ENCODE results near the gene BEND2. TPM values are rescaled to one million over a fixed set of nuclear protein-coding genes. Genes with fewer than 3 reads are reported as not detected.

Gene BEND2
- total and polyA plus RNA-seq, 2 experiments from 2014 or later, result not detected

GRCh38 chrX:18146009-18146408 is 74.7 kb downstream of the BEND2 start:
- Histone ChIP-seq H3K4me1 (ENCODE audit: insufficient read depth) (no peaks in the 10 kb centered on the region), H3K27ac (no peak overlapping the region), H3K9me3 (ENCODE audit: low read depth) (no peaks in the 10 kb centered on the region), H3K4me3 (no peak overlapping the region), H3K9me2 (replicated peaks; ENCODE audit: insufficient read depth) (no peaks in the 10 kb centered on the region), H3K36me3 (replicated peaks; ENCODE audit: insufficient read depth, low read depth) (no peaks in the 10 kb centered on the region), H3K4me2 (no peak overlapping the region), H4K20me1 (ENCODE audit: insufficient read depth, poor library complexity, severe bottlenecking) (no peaks in the 10 kb centered on the region), H3K79me2 (no peaks in the 10 kb centered on the region), H2AFZ (no peak overlapping the region), H3K27me3 (no peaks in the 10 kb centered on the region)
- 71% methylated on average over 2 of the region's 2 CpGs for WGBS (ENCODE audit: low lambda C conversion rate, missing lambda C conversion rate)
- TF ChIP-seq EZH2 (IDR thresholded peaks at IDR 0.05; ENCODE audit: borderline replicate concordance), result no peak
- DNase-seq (ENCODE audit: low spot score), result no peak

GRCh38 chrX:18136816-18137215 is 83.9 kb downstream of the BEND2 start:
- WGBS (ENCODE audit: low lambda C conversion rate, missing lambda C conversion rate), result 81% methylated on average over 6 of the region's 6 CpGs
- no peaks in the 10 kb centered on the region for H3K36me3 ChIP-seq (replicated peaks; ENCODE audit: insufficient read depth, low read depth)
- no peak overlapping the region for H3K4me2 ChIP-seq
- DNase-seq (ENCODE audit: low spot score), result no peak
- no peaks in the 10 kb centered on the region for H3K9me3 ChIP-seq (ENCODE audit: low read depth)
- no peak overlapping the region for H3K4me3 ChIP-seq
- TF ChIP-seq EZH2phosphoT487 (IDR thresholded peaks at IDR 0.05; ENCODE audit: low read depth, severe bottlenecking, unreplicated experiment), result no peak
- TF ChIP-seq, protein P1, sequence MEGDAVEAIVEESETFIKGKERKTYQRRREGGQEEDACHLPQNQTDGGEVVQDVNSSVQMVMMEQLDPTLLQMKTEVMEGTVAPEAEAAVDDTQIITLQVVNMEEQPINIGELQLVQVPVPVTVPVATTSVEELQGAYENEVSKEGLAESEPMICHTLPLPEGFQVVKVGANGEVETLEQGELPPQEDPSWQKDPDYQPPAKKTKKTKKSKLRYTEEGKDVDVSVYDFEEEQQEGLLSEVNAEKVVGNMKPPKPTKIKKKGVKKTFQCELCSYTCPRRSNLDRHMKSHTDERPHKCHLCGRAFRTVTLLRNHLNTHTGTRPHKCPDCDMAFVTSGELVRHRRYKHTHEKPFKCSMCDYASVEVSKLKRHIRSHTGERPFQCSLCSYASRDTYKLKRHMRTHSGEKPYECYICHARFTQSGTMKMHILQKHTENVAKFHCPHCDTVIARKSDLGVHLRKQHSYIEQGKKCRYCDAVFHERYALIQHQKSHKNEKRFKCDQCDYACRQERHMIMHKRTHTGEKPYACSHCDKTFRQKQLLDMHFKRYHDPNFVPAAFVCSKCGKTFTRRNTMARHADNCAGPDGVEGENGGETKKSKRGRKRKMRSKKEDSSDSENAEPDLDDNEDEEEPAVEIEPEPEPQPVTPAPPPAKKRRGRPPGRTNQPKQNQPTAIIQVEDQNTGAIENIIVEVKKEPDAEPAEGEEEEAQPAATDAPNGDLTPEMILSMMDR (IDR thresholded peaks at IDR 0.05; ENCODE audit: poor library complexity), result no peak
- no peak for TF ChIP-seq EZH2 (IDR thresholded peaks at IDR 0.05; ENCODE audit: borderline replicate concordance)
- H3K4me1 ChIP-seq (ENCODE audit: insufficient read depth), result no peaks in the 10 kb centered on the region
- H4K20me1 ChIP-seq (ENCODE audit: insufficient read depth, poor library complexity, severe bottlenecking), result no peaks in the 10 kb centered on the region
- H3K9me2 ChIP-seq (replicated peaks; ENCODE audit: insufficient read depth), result no peaks in the 10 kb centered on the region
- no peaks in the 10 kb centered on the region for H3K79me2 ChIP-seq
- H3K27me3 ChIP-seq, result no peaks in the 10 kb centered on the region
- H3K27ac ChIP-seq, result no peak overlapping the region
- no peak overlapping the region for H2AFZ ChIP-seq

DNA sequence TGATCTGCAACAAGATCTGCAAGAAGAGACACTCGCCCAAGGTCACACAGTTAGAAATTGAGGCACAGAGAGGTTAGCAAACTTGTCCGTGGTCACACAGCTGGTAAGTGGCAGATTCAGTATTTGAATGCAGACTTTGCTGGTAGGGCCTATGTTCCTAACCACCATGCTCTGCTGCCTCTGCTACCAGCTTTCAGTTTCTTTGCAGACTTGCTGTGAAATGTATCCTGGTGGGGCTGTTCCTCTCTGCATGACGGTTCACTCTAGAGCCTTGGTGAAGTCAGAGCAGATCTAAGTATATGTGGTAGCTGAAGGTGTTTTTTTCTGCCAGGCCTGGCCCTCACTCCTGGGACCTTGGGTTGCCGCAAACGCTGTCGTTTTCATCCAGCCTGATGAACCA is 87.1 kb downstream of the BEND2 start:
- WGBS (ENCODE audit: low lambda C conversion rate, missing lambda C conversion rate), result 88% methylated on average over 6 of the region's 6 CpGs
- Histone ChIP-seq H3K79me2 (no peaks in the 10 kb centered on the region), H3K9me3 (ENCODE audit: low read depth) (no peaks in the 10 kb centered on the region), H2AFZ (no peak overlapping the region), H3K4me2 (no peak overlapping the region), H3K27ac (no peak overlapping the region), H3K36me3 (replicated peaks; ENCODE audit: insufficient read depth, low read depth) (no peaks in the 10 kb centered on the region), H3K27me3 (no peaks in the 10 kb centered on the region), H3K4me3 (no peak overlapping the region), H3K4me1 (ENCODE audit: insufficient read depth) (no peaks in the 10 kb centered on the region), H3K9me2 (replicated peaks; ENCODE audit: insufficient read depth) (no peaks in the 10 kb centered on the region), H4K20me1 (ENCODE audit: insufficient read depth, poor library complexity, severe bottlenecking) (no peaks in the 10 kb centered on the region)
- TF ChIP-seq EZH2phosphoT487 (IDR thresholded peaks at IDR 0.05; ENCODE audit: low read depth, severe bottlenecking, unreplicated experiment) (no peak), EZH2 (IDR thresholded peaks at IDR 0.05; ENCODE audit: borderline replicate concordance) (no peak)
- TF ChIP-seq, protein P1 (IDR thresholded peaks at IDR 0.05; ENCODE audit: poor library complexity), result no peak
- no peak for DNase-seq (ENCODE audit: low spot score)

DNA sequence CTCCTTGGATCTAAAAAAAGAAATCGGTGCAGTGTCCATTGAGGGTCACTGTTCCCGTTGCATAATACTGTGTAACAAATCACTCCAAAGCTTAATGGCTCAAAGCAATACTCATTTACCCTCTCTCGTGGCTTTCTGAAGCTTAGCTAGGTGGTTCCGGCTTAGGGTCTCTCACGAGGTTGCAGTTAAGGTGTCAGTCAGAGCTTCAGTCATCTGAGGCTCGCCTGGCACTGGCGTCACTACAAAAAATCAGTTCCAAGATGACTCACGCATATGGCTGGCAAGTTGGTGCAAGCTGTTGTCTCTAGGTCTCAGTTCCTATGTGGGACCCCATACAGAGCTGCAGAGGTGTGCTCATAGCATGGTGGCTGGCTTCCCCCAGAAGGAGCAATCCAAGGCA is 91.0 kb downstream of the BEND2 start:
- Histone ChIP-seq H3K27ac (no peak overlapping the region), H3K4me2 (no peak overlapping the region), H3K27me3 (no peaks in the 10 kb centered on the region), H3K4me3 (no peak overlapping the region), H3K9me3 (ENCODE audit: low read depth) (no peaks in the 10 kb centered on the region), H2AFZ (no peak overlapping the region), H4K20me1 (ENCODE audit: insufficient read depth, poor library complexity, severe bottlenecking) (no peaks in the 10 kb centered on the region), H3K36me3 (replicated peaks; ENCODE audit: insufficient read depth, low read depth) (no peaks in the 10 kb centered on the region), H3K9me2 (replicated peaks; ENCODE audit: insufficient read depth) (no peaks in the 10 kb centered on the region), H3K79me2 (no peaks in the 10 kb centered on the region), H3K4me1 (ENCODE audit: insufficient read depth) (no peaks in the 10 kb centered on the region)
- TF ChIP-seq EZH2 (IDR thresholded peaks at IDR 0.05; ENCODE audit: borderline replicate concordance), result no peak
- TF ChIP-seq EZH2phosphoT487 (IDR thresholded peaks at IDR 0.05; ENCODE audit: low read depth, severe bottlenecking, unreplicated experiment), result no peak
- TF ChIP-seq, protein P1 (IDR thresholded peaks at IDR 0.05; ENCODE audit: poor library complexity), result no peak
- 66% methylated on average over 8 of the region's 8 CpGs for WGBS (ENCODE audit: low lambda C conversion rate, missing lambda C conversion rate)
- no peak for DNase-seq (ENCODE audit: low spot score)
